ENCODE results near the gene RAB3GAP2.
"Not testable (repeated sequence)": the region's sequence is repeated elsewhere in the genome, so short reads cannot be mapped to it uniquely, and the experiment has no call there.

GRCh38 chr1:220110473-220110872, 161.8 kb downstream of the RAB3GAP2 start:
- TF ChIP-seq CTCF, POLR2A (IDR thresholded peaks at IDR 0.05): not testable (repeated sequence)

All from ovary (tissue), 3 donors.